Raji (cell line): ENCODE measurements around the gene SEC23B.

Source experiments
- POLR2A ChIP-seq: IDR thresholded peaks from 2 replicates; pipeline ENCODE4 v1.6.1; 2011; ENCODE audit warnings: low read depth, low read length, control low read depth; ENCODE audit not compliant: insufficient read depth

The SEC23B gene

GRCh38 chr20:18566892-18567738 is 59.4 kb downstream of the SEC23B start, which contains the start of gene SMIM26:
Gene SMIM26 (plus strand): TSS chr20:18567432. CDS start chr20:18567479, 47 bp downstream.
- TF ChIP-seq POLR2A = peak; percentile 89

GRCh38 chr20:18567739-18568091 is 60.0 kb downstream of the SEC23B start:
- TF ChIP-seq POLR2A = no peak

- no peak for TF ChIP-seq POLR2A
Observed at GRCh38 chr20:18571009-18571408, 63.3 kb downstream of the SEC23B start.

- no peak for TF ChIP-seq POLR2A
Observed at GRCh38 chr20:18571578-18571977, 63.8 kb downstream of the SEC23B start.

- TF ChIP-seq POLR2A = no peak
Observed at GRCh38 chr20:18577942-18578341, 70.2 kb downstream of the SEC23B start.

GRCh38 chr20:18578581-18578980 is 70.8 kb downstream of the SEC23B start:
- no peak for TF ChIP-seq POLR2A

GRCh38 chr20:18580012-18580411 is 72.3 kb downstream of the SEC23B start:
- TF ChIP-seq POLR2A = no peak

GRCh38 chr20:18585134-18585533 is 77.4 kb downstream of the SEC23B start:
- no peak for TF ChIP-seq POLR2A

- TF ChIP-seq POLR2A = peak; percentile 55
Observed at GRCh38 chr20:18587665-18588573, 80.2 kb downstream of the SEC23B start, which contains the start of gene DTD1. Gene DTD1 (plus strand): TSS chr20:18588054. CDS start chr20:18588073, 19 bp downstream.

- no peak for TF ChIP-seq POLR2A
Observed at GRCh38 chr20:18588574-18588933, 80.8 kb downstream of the SEC23B start.

GRCh38 chr20:18589941-18590674 is 82.4 kb downstream of the SEC23B start:
- TF ChIP-seq POLR2A = no peak

GRCh38 chr20:18596270-18596669 is 88.5 kb downstream of the SEC23B start:
- no peak for TF ChIP-seq POLR2A

- no peak for TF ChIP-seq POLR2A
Observed at GRCh38 chr20:18609741-18610140, 102.0 kb downstream of the SEC23B start.
